ENCODE data around the gene BCL6.

BCL6 gene

GRCh38 chr3:187728940-187729583, 16.2 kb downstream of the BCL6 start:
- Histone ChIP-seq H3K4me2 (no peak overlapping the region), H3K27me3 (ENCODE audit: insufficient read depth, low read depth) (no peaks in the 10 kb centered on the region), H3K4me1 (ENCODE audit: low read depth, poor library complexity, severe bottlenecking) (no peaks in the 10 kb centered on the region), H3K27ac (no peak overlapping the region), H3K4me3 (IDR thresholded peaks at IDR 0.05; ENCODE audit: insufficient read depth, low read depth, low read length) (no peak overlapping the region), H3K9ac (no peak overlapping the region), H3K79me2 (ENCODE audit: insufficient read depth, low read depth) (no peaks in the 10 kb centered on the region), H2AFZ (ENCODE audit: low read depth) (no peak overlapping the region), H4K20me1 (ENCODE audit: insufficient read depth) (no peaks in the 10 kb centered on the region), H3K36me3 (ENCODE audit: insufficient read depth) (no peaks in the 10 kb centered on the region)
- TF ChIP-seq CTCF (conservative IDR thresholded peaks at IDR 0.05; ENCODE audit: low read depth, low read length): no peak

- no peaks in the 10 kb centered on the region for H3K4me1 ChIP-seq (ENCODE audit: low read depth, poor library complexity, severe bottlenecking)
- no peaks in the 10 kb centered on the region for H3K27me3 ChIP-seq (ENCODE audit: insufficient read depth, low read depth)
- no peak for TF ChIP-seq CTCF (conservative IDR thresholded peaks at IDR 0.05; ENCODE audit: low read depth, low read length)
- H3K36me3 ChIP-seq (ENCODE audit: insufficient read depth): no peaks in the 10 kb centered on the region
- H3K79me2 ChIP-seq (ENCODE audit: insufficient read depth, low read depth): no peaks in the 10 kb centered on the region
- no peak overlapping the region for H2AFZ ChIP-seq (ENCODE audit: low read depth)
- H3K4me3 ChIP-seq (IDR thresholded peaks at IDR 0.05; ENCODE audit: insufficient read depth, low read depth, low read length): no peak overlapping the region
- H3K9ac ChIP-seq: no peak overlapping the region
- H4K20me1 ChIP-seq (ENCODE audit: insufficient read depth): no peaks in the 10 kb centered on the region
- no peak overlapping the region for H3K27ac ChIP-seq
- H3K4me2 ChIP-seq: no peak overlapping the region
These were observed 17.0 kb downstream of the BCL6 start for GRCh38 chr3:187728248-187728647.

- Histone ChIP-seq H3K79me2 (ENCODE audit: insufficient read depth, low read depth) (no peaks in the 10 kb centered on the region), H3K4me2 (no peak overlapping the region), H3K9ac (no peak overlapping the region), H3K36me3 (ENCODE audit: insufficient read depth) (no peaks in the 10 kb centered on the region), H3K4me3 (IDR thresholded peaks at IDR 0.05; ENCODE audit: insufficient read depth, low read depth, low read length) (no peak overlapping the region), H3K27me3 (ENCODE audit: insufficient read depth, low read depth) (no peaks in the 10 kb centered on the region), H4K20me1 (ENCODE audit: insufficient read depth) (no peaks in the 10 kb centered on the region), H3K27ac (no peak overlapping the region), H2AFZ (ENCODE audit: low read depth) (no peak overlapping the region), H3K4me1 (ENCODE audit: low read depth, poor library complexity, severe bottlenecking) (no peaks in the 10 kb centered on the region)
- TF ChIP-seq CTCF (conservative IDR thresholded peaks at IDR 0.05; ENCODE audit: low read depth, low read length): no peak
These were observed 18.7 kb downstream of the BCL6 start for GRCh38 chr3:187726564-187726963.

- no peak overlapping the region for H2AFZ ChIP-seq (ENCODE audit: low read depth)
- H3K9ac ChIP-seq: no peak overlapping the region
- no peak overlapping the region for H3K27ac ChIP-seq
- no peak overlapping the region for H3K4me3 ChIP-seq (IDR thresholded peaks at IDR 0.05; ENCODE audit: insufficient read depth, low read depth, low read length)
- no peaks in the 10 kb centered on the region for H3K27me3 ChIP-seq (ENCODE audit: insufficient read depth, low read depth)
- no peak for TF ChIP-seq CTCF (conservative IDR thresholded peaks at IDR 0.05; ENCODE audit: low read depth, low read length)
- H3K36me3 ChIP-seq (ENCODE audit: insufficient read depth): no peaks in the 10 kb centered on the region
- H3K4me1 ChIP-seq (ENCODE audit: low read depth, poor library complexity, severe bottlenecking): no peaks in the 10 kb centered on the region
- H4K20me1 ChIP-seq (ENCODE audit: insufficient read depth): no peaks in the 10 kb centered on the region
- no peak overlapping the region for H3K4me2 ChIP-seq
- H3K79me2 ChIP-seq (ENCODE audit: insufficient read depth, low read depth): no peaks in the 10 kb centered on the region
These were observed 19.5 kb downstream of the BCL6 start for GRCh38 chr3:187725653-187726370.
